GM18951 (cell line): ENCODE results near the gene MMP14.

Source experiments
- POLR2A ChIP-seq: IDR thresholded peaks from 4 replicates; pipeline ENCODE4 v1.6.1; 2011; ENCODE audit warnings: mild to moderate bottlenecking; ENCODE audit not compliant: insufficient read length, insufficient read depth; ENCODE audit errors: extremely low read depth
- in situ Hi-C: fragments of 300-500 bp; cut with MboI; formaldehyde crosslinking; loops from one replicate; pipeline ENCODE4 v1.12.0; 2022; ENCODE audit warnings: low sequenced_read_pairs, mixed read lengths, inconsistent platforms; ENCODE audit not compliant: unreplicated experiment

MMP14 gene

GRCh38 chr14:22865424-22866405 is 29.3 kb downstream of the MMP14 start:
- TF ChIP-seq POLR2A = no peak
- in situ Hi-C loops = loop anchor here (25.0 kb wide), 1 partner anchor 478 kb away; no protein-coding TSS in a partner anchor

- in situ Hi-C loops = loop anchor here (25.0 kb wide), 1 partner anchor 480 kb away; no protein-coding TSS in a partner anchor
- no peak for TF ChIP-seq POLR2A
Measured at GRCh38 chr14:22866874-22867273, 30.5 kb downstream of the MMP14 start.

GRCh38 chr14:22870811-22871223 is 34.4 kb downstream of the MMP14 start:
- TF ChIP-seq POLR2A = no peak
- in situ Hi-C loops = loop anchor here (25.0 kb wide), 1 partner anchor 484 kb away; no protein-coding TSS in a partner anchor

- TF ChIP-seq POLR2A = peak; percentile 83
- in situ Hi-C loops = loop anchor here (25.0 kb wide), 1 partner anchor 484 kb away; no protein-coding TSS in a partner anchor
Measured at GRCh38 chr14:22871224-22872032, 35.0 kb downstream of the MMP14 start, which contains the start of gene LRP10. TSS of gene LRP10 (plus strand) at chr14:22871740. CDS start at chr14:22872304, 564 bp downstream.

- in situ Hi-C loops = loop anchor here (25.0 kb wide), 1 partner anchor 485 kb away; no protein-coding TSS in a partner anchor
- no peak for TF ChIP-seq POLR2A
Measured at GRCh38 chr14:22872033-22872832, 35.8 kb downstream of the MMP14 start.

- in situ Hi-C loops = loop anchor here (25.0 kb wide), 1 partner anchor 486 kb away; no protein-coding TSS in a partner anchor
- TF ChIP-seq POLR2A = no peak
Measured at GRCh38 chr14:22872833-22873520, 36.6 kb downstream of the MMP14 start.

GRCh38 chr14:22875003-22875747 is 38.8 kb downstream of the MMP14 start:
- TF ChIP-seq POLR2A = no peak

GRCh38 chr14:22875748-22876319 is 39.4 kb downstream of the MMP14 start:
- in situ Hi-C loops = no loop called here

More at GRCh38 chr14:22875003-22875747, 38.8 kb downstream of the MMP14 start:
- in situ Hi-C loops = no loop called here

GRCh38 chr14:22877000-22877501 is 40.7 kb downstream of the MMP14 start:
- no peak for TF ChIP-seq POLR2A
- in situ Hi-C loops = no loop called here

More at GRCh38 chr14:22875748-22876319, 39.4 kb downstream of the MMP14 start:
- TF ChIP-seq POLR2A = no peak

- in situ Hi-C loops = no loop called here
- no peak for TF ChIP-seq POLR2A
Measured at GRCh38 chr14:22878271-22879246, 42.2 kb downstream of the MMP14 start.

- in situ Hi-C loops = no loop called here
- no peak for TF ChIP-seq POLR2A
Measured at GRCh38 chr14:22882064-22882463, 45.7 kb downstream of the MMP14 start.
